PFSK-1 (cell line): Measurements from ENCODE around the gene BARHL1.

Experiments
- FOXP2 ChIP-seq: optimal IDR thresholded peaks from 2 replicates; pipeline ENCODE3; 2011; ENCODE audit warnings: borderline replicate concordance, control low read depth, inconsistent platforms; ENCODE audit not compliant: insufficient read depth; ENCODE audit errors: extremely low read length, extremely low read depth
- POLR2AphosphoS5 ChIP-seq: IDR thresholded peaks from 2 replicates; pipeline ENCODE4 v1.6.1; 2012; ENCODE audit warnings: low read depth, mild to moderate bottlenecking, control low read depth, low read length, moderate library complexity
- REST ChIP-seq, 2 experiments: IDR thresholded peaks; 2 replicates each; pipeline versions ENCODE4 v1.6.1 to v1.8.0; 2011 to 2012; ENCODE audit warnings: low read depth in 2 of 2, low read length in 2 of 2, control low read depth in 1 of 2, inconsistent platforms in 1 of 2, mild to moderate bottlenecking in 1 of 2, moderate library complexity in 1 of 2; ENCODE audit not compliant: insufficient read depth in 1 of 2
- SIN3A ChIP-seq: IDR thresholded peaks from 2 replicates; pipeline ENCODE4 v1.6.1; 2012; ENCODE audit warnings: mild to moderate bottlenecking, low read length, moderate library complexity, borderline replicate concordance; ENCODE audit not compliant: insufficient read depth
- TAF1 ChIP-seq: IDR thresholded peaks from 2 replicates; pipeline ENCODE4 v1.6.1; 2012; ENCODE audit warnings: low read length, control low read depth, borderline replicate concordance; ENCODE audit not compliant: insufficient read depth

- TF ChIP-seq POLR2AphosphoS5 (no peak), TAF1 (no peak), REST (IDR thresholded peaks at IDR 0.05; ENCODE audit: insufficient read depth in 1 of 2, low read depth in 2 of 2, low read length in 2 of 2) (no peak), SIN3A (no peak), FOXP2 (no peak)
Measured at GRCh38 chr9:132596200-132596599, 13.8 kb downstream of the BARHL1 start.
